GM12801 (cell line): ENCODE data around the gene LYL1.

Source experiments
- CTCF ChIP-seq: IDR thresholded peaks from one replicate; pipeline ENCODE4 v1.5.1; 2011; ENCODE audit warnings: control low read depth; ENCODE audit not compliant: insufficient read length; ENCODE audit errors: extremely low read depth

The LYL1 gene

GRCh38 chr19:13122980-13123957, 20.6 kb upstream of the LYL1 start:
- no peak for TF ChIP-seq CTCF

GRCh38 chr19:13122275-13122878, 19.7 kb upstream of the LYL1 start:
- no peak for TF ChIP-seq CTCF

- TF ChIP-seq CTCF = no peak
These were observed 19.1 kb upstream of the LYL1 start for GRCh38 chr19:13121551-13122274.

GRCh38 chr19:13120817-13121216, 18.2 kb upstream of the LYL1 start:
- no peak for TF ChIP-seq CTCF

GRCh38 chr19:13120031-13120430, 17.4 kb upstream of the LYL1 start:
- no peak for TF ChIP-seq CTCF

- no peak for TF ChIP-seq CTCF
These were observed 17.0 kb upstream of the LYL1 start for GRCh38 chr19:13119627-13120026.
